ENCODE measurements around the gene RAD21L1.

DNA sequence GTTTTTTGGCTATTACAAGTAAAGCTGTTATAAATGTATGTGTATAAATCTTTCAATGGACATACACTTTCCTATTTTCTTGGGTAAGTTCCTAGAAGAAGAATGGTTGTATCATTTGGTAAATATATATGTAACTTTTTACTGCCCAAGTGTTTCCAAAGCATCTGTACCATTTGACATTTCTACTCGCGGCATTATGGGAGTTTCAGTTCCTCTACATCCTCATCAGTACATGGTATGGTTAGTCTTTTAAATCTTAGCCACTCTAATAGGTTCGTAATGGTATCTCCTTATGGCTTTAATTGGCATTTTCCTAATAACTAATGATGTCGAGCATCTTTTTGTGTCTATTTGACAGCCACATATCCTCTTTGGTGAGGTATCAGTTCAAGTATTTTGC lies 53.1 kb downstream of the RAD21L1 start:
- TF ChIP-seq, protein P1, sequence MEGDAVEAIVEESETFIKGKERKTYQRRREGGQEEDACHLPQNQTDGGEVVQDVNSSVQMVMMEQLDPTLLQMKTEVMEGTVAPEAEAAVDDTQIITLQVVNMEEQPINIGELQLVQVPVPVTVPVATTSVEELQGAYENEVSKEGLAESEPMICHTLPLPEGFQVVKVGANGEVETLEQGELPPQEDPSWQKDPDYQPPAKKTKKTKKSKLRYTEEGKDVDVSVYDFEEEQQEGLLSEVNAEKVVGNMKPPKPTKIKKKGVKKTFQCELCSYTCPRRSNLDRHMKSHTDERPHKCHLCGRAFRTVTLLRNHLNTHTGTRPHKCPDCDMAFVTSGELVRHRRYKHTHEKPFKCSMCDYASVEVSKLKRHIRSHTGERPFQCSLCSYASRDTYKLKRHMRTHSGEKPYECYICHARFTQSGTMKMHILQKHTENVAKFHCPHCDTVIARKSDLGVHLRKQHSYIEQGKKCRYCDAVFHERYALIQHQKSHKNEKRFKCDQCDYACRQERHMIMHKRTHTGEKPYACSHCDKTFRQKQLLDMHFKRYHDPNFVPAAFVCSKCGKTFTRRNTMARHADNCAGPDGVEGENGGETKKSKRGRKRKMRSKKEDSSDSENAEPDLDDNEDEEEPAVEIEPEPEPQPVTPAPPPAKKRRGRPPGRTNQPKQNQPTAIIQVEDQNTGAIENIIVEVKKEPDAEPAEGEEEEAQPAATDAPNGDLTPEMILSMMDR (IDR thresholded peaks at IDR 0.05): no peak
- TF ChIP-seq POLR2A (IDR thresholded peaks at IDR 0.05): no peak
